HG03354 (cell line): ENCODE measurements around the gene DENND5B.
A peak's percentile ranks its signal among the peaks of the same experiment; 100 is the strongest.
"Not testable (repeated sequence)": the region's sequence is repeated elsewhere in the genome, so short reads cannot be mapped to it uniquely, and the experiment has no call there.

ENCODE experiments used
- ATAC-seq: cut with Tn5 transposase; IDR thresholded peaks from one replicate; pipeline ENCODE4 v1.9.1; 2021; ENCODE audit warnings: mild to moderate bottlenecking; ENCODE audit not compliant: unreplicated experiment, poor library complexity, severe bottlenecking

Gene DENND5B

DNA sequence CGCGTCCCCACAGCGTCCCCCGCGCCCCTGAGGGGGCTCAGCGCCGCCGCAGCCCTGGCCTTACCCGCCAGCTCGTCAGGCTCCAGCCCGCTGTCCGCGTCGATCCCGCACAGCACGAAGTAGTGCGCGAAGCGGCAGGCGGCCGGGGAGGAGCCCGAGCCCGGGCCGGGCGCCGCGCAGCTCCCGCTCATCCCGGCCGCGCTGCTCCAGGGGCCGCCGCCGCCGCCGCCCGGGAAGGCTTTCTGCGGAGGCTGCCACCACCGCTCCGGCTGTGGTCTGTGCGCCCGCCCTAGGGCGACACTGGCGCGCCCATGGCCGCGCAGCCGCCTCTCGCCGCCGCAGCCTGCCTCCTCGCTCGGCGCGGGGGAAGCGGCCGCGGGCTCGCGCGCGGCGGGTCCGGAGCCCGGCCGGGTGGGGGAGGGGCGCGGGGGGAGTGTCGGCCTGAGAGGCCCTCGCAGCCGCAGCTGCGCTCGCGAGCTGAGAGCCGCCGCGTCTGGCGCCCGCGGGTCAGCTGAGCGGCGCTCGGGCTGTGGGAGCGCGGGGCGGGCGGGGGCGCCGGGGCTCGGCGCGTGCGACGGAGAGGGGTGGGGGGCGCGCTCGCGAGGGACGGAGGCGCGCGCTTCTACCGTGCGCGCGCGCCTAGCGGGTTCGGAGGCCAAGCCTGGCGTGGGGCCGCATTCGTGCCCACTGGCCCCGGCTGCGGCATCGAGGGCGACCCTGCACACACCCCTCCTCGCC is at the start of gene DENND5B:
Gene DENND5B (minus strand): TSS at position 495 of the 738 bp plus-strand sequence. CDS start 304 bp downstream, at position 191.
- ATAC-seq = peak; percentile 70

GRCh38 chr12:31634620-31635019 is 43.7 kb upstream of the DENND5B start:
- no peak for ATAC-seq

GRCh38 chr12:31633464-31633863 is 42.5 kb upstream of the DENND5B start:
- no peak for ATAC-seq

DNA sequence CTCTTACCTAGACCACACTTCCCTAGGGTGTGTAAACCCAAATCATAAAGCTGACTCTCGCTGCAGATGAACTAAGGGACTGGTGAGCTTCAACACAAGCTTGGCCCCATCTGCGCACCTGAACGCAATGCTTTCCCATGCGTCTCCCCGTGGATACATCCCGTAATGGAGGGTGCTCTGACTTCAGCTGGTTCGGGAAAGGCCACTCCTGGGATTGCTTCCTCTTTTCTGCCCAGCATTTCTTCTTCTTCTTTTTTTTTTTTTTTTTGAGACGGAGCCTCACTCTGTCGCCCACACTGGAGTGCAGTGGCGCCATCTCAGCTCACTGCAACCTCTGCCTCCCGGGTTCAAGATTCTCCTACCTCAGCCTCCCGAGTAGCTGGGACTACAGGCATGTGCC is 40.9 kb upstream of the DENND5B start:
- ATAC-seq = no peak

- no peak for ATAC-seq
Measured at GRCh38 chr12:31631023-31631724, 40.2 kb upstream of the DENND5B start.

- no peak for ATAC-seq
Measured at GRCh38 chr12:31629756-31630732, 39.1 kb upstream of the DENND5B start.

GRCh38 chr12:31627456-31628054 is 36.6 kb upstream of the DENND5B start:
- no peak for ATAC-seq

GRCh38 chr12:31626270-31626995 is 35.5 kb upstream of the DENND5B start:
- ATAC-seq = no peak

GRCh38 chr12:31622038-31622437 is 31.1 kb upstream of the DENND5B start:
- ATAC-seq = no peak

DNA sequence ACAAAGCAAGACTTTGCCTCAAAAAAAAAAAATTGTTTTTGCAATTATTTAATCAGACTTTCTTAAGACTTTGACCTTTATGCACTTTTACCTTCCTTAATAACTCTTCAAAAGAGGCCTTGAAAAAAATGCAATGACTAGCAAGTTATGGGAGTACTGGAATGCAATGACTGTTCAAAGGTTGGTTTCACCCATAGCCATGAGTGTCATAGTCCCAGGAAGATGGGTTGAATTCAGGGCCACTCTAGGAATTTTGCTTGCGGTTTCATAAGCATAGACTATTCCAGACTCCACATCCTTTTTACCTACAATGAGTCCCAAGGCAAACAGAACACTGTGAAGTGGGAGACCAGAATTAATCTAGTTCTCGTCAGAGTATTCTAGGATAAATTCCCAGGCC is 29.4 kb upstream of the DENND5B start:
- no peak for ATAC-seq

DNA sequence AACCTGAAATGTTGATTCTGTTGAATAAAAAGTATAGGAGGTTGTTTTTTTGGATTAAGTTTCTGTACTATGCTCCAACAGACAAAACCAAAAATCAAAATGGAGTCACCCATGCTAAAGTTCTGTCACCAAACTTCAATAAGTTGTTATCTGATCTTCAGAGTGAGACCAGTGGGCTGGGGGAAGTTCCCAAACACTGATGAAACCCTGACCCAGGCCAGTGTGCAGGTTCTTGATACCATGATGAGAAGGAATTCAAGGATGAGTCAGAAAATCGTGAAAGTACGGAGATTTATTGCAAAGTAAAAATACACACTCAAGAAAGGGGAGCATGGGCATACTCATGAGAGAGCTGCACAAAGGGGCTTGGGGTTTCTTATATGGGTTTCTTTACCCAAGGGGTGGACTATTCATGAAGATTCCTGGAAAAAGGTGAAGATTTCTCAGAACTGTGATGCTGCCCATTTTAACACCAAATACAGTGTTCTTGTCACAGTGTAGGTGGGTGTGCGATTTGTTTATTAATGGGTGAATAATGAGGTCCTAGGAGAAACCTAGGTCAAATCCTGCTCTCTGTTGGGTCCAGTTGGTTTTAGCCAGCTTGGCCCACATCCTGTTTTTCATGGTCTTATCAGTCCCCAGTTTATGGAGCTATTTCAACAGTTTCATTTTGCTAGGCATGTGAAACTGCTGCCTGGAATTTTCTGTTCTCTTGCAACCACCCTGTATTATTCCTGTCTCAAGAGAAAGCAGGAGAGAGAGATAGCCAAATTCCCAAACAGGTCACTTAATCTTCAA is 27.5 kb upstream of the DENND5B start:
- no peak for ATAC-seq

- no peak for ATAC-seq
Measured at GRCh38 chr12:31612819-31613218, 21.9 kb upstream of the DENND5B start.

GRCh38 chr12:31608299-31608698 is 17.4 kb upstream of the DENND5B start:
- not testable (repeated sequence) for ATAC-seq

DNA sequence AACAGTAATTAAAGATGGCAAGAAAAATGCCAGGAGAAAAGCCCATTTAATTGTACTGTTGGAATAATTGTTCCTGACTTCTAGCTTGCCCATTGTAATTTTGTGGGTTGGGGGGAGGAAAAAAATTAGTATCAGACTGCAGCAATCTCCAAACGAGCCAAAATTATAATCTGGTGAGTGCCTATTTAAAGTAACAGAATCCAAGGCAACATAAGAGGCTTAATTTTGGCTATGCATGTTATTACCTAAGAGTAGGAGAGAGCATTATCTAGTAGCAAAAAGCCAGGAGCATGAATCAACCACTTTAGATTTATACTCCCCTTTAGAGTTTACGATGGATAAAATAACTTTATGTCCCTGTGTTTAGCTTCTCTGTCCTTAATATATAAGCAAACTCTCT is 14.6 kb upstream of the DENND5B start:
- no peak for ATAC-seq

GRCh38 chr12:31603546-31604009 is 12.6 kb upstream of the DENND5B start:
- ATAC-seq = peak; percentile 98

GRCh38 chr12:31600750-31601149 is 9.8 kb upstream of the DENND5B start:
- no peak for ATAC-seq

- no peak for ATAC-seq
Measured at GRCh38 chr12:31600252-31600651, 9.3 kb upstream of the DENND5B start.

GRCh38 chr12:31599053-31599452 is 8.1 kb upstream of the DENND5B start:
- peak; percentile 41 for ATAC-seq
